Measurements from ENCODE around the gene MRPL55. TPM values are rescaled to one million over a fixed set of nuclear protein-coding genes. Genes with fewer than 3 reads are reported as not detected.

The MRPL55 gene
- total RNA-seq, 2 donors from 2014 or later, result 33.0 to 60.7 TPM

GRCh38 chr1:228142155-228142691, 33.1 kb upstream of the MRPL55 start:
- peaks cover 15% of the 10 kb centered on the region for H3K4me1 ChIP-seq
- no peak for DNase-seq
- H3K27ac ChIP-seq, result peak overlapping the region; percentile 95
- peak overlapping the region; percentile 73 for H3K4me3 ChIP-seq
- intact Hi-C loops (cut with DNase I), result no loop called here
- H3K36me3 ChIP-seq, result no peaks in the 10 kb centered on the region
- no peak for TF ChIP-seq CTCF (IDR thresholded peaks at IDR 0.05)
- no peaks in the 10 kb centered on the region for H3K9me3 ChIP-seq
- H3K9ac ChIP-seq (ENCODE audit: low read depth in 2 of 2, low read length in 2 of 2), result peak overlapping the region; percentile 93 to 95
- no peaks in the 10 kb centered on the region for H3K27me3 ChIP-seq

DNA sequence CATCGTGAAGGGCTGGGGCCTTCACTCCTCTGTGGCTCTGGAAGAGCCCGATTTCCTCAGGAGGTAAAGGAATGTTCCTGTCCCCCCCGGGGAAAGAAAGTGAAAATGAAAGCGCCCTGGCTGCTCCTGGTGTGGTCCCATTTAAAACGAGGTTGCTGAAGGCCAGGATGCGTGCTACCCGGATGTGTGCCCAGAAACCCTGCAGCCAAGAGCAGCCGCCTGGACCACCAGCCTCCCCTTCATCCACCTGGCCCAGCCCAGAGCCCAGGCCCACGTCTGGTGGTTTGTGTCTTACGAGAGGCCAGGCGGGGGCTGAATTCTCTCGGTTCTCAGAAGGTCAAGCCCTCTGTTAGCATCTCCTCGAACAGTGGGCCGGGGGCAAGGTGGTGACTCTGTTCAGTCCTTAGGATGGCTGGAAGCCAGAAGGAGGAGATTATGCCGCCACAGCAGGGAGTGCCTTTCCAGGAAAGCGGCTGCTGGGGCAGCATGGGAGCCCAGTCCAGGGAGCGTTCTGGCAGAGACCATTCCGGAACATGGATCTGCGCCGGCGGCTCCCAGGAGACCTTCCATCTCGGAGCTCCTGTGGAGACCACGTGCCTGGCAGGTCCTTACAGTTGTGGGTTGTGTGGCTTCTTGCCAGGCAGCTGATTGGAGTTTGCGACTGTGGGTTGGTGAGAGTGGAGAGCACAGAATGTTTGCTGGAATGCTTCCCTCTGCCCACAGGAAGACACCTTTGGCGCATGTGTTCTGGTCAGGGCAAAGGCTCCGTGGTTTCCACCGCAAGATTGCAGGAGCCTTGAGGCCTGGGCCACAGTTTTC, 32.3 kb upstream of the MRPL55 start:
- intact Hi-C loops (cut with DNase I), result no loop called here
- DNase-seq, result peak; percentile 52
- no peak for TF ChIP-seq CTCF (IDR thresholded peaks at IDR 0.05)
- Histone ChIP-seq H3K36me3 (no peaks in the 10 kb centered on the region), H3K27ac (peak overlapping the region; percentile 95), H3K9ac (ENCODE audit: low read depth in 2 of 2, low read length in 2 of 2) (peak overlapping the region; percentile 93 to 95), H3K27me3 (no peaks in the 10 kb centered on the region), H3K4me1 (peaks cover 15% of the 10 kb centered on the region), H3K4me3 (peak overlapping the region; percentile 73), H3K9me3 (no peaks in the 10 kb centered on the region)

DNA sequence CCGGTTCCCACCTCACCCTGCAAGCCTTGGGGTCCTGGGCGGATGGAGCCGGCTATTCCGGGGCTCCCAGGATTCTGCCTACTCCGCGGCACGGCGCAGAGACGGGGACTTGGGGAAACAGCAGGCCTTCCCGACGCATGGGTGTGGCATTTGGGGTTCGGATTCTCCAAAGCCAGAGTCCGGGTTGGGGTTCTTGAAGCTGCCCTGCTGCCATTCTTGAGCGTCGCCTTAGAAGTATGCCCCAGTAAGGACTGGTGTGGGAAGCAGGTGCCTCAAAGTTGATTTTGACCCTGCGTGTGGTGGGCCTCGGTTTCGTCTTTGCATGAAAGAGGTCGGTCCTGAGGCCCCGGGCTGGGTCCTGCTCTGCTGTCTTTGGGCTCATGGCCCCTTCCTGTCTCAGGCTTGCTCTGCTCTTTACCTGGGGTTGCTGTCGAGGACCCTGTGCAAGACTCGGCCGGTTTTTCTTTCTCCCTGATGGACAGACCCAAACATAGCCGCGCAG, 31.7 kb upstream of the MRPL55 start:
- intact Hi-C loops (cut with DNase I), result no loop called here
- DNase-seq, result no peak

GRCh38 chr1:228139931-228140723, 31.0 kb upstream of the MRPL55 start, which contains the start of gene GUK1:
GUK1 (plus strand) TSS chr1:228140279; CDS start chr1:228140303, 24 bp downstream.
- H3K4me1 ChIP-seq, result peaks cover 15% of the 10 kb centered on the region
- intact Hi-C loops (cut with DNase I), result no loop called here
- TF ChIP-seq CTCF (IDR thresholded peaks at IDR 0.05), result no peak

More for the DNA sequence above, 31.7 kb upstream of the MRPL55 start:
- H3K27me3 ChIP-seq, result no peaks in the 10 kb centered on the region
- peaks cover 15% of the 10 kb centered on the region for H3K4me1 ChIP-seq
- H3K27ac ChIP-seq, result peak overlapping the region; percentile 95
- peak overlapping the region; percentile 73 for H3K4me3 ChIP-seq
- no peak for TF ChIP-seq CTCF (IDR thresholded peaks at IDR 0.05)
- no peaks in the 10 kb centered on the region for H3K36me3 ChIP-seq
- H3K9me3 ChIP-seq, result no peaks in the 10 kb centered on the region
- H3K9ac ChIP-seq (ENCODE audit: low read depth in 2 of 2, low read length in 2 of 2), result peak overlapping the region; percentile 93 to 95

DNA sequence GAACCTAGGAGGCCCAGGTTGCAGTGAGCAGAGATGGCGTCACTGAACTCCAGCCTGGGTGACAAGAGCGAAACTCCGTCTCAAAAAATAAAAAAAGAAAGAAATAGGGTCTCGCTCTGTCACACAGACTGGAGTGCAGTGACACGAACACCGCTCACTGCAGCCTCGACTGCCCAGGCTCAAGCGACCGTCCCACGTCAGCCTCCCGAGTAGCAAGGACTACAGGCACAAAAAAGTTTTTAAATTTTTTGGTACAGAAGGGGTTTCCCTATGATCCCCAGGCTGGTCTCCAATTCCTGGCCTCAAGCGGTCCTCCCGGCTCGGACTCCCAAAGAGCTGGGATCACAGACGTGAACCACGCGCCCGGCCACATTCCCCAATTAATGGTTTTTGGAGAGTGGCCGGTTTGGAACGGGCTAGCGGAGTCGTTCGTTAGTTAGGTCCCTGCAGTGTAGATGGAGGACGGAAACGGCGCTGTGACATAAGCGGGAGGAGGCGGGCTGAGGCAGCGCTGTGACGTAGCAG, 30.4 kb upstream of the MRPL55 start:
- Histone ChIP-seq H3K36me3 (no peaks in the 10 kb centered on the region), H3K9me3 (no peaks in the 10 kb centered on the region), H3K4me3 (peak overlapping the region; percentile 73), H3K4me1 (peaks cover 15% of the 10 kb centered on the region), H3K9ac (ENCODE audit: low read depth in 2 of 2, low read length in 2 of 2) (peak overlapping the region in 1 of 2 donors; percentile 6), H3K27ac (peak overlapping the region; percentile 95), H3K27me3 (no peaks in the 10 kb centered on the region)
- no peak for TF ChIP-seq CTCF (IDR thresholded peaks at IDR 0.05)
- intact Hi-C loops (cut with DNase I), result no loop called here
- no peak for DNase-seq

More at GRCh38 chr1:228139931-228140723, 31.0 kb upstream of the MRPL55 start, which contains the start of gene GUK1:
- peak; percentile 100 for DNase-seq
- peak within 1 kb of the TSS; percentile 95 for H3K27ac ChIP-seq
- no peaks in the 10 kb centered on the region for H3K36me3 ChIP-seq
- no peaks in the 10 kb centered on the region for H3K27me3 ChIP-seq
- H3K4me3 ChIP-seq, result peak within 1 kb of the TSS; percentile 73
- H3K9ac ChIP-seq (ENCODE audit: low read depth in 2 of 2, low read length in 2 of 2), result peak within 1 kb of the TSS; percentile 93 to 95
- H3K9me3 ChIP-seq, result no peaks in the 10 kb centered on the region

Measured in colonic mucosa (tissue), 4 donors.